ENCODE measurements around the gene SLC5A10. TPM values are rescaled to one million over a fixed set of nuclear protein-coding genes. Genes with fewer than 3 reads are reported as not detected.

Gene SLC5A10
- total RNA-seq, 6 experiments from 2014 or later, result 0.07 to 0.14 TPM; not detected in 4

GRCh38 chr17:18910881-18911280 is 41.1 kb upstream of the SLC5A10 start:
- peaks cover 0 to 41% (median 9%) of the 10 kb centered on the region in 4 donors for H3K36me3 ChIP-seq
- ATAC-seq (no peak), DNase-seq (no peak)
- no peaks in the 10 kb centered on the region for H3K9me3 ChIP-seq
- TF ChIP-seq POLR2A (IDR thresholded peaks at IDR 0.05), result no peak
- TF ChIP-seq CTCF (IDR thresholded peaks at IDR 0.05), result no peak
- no CpG with 5 or more reads among the region's 6 CpGs for WGBS (ENCODE audit: insufficient coverage, low coverage, low lambda C conversion rate, missing lambda C conversion rate)
- intact Hi-C loops (cut with DNase I), result no loop called here
- no peaks in the 10 kb centered on the region for H3K4me1 ChIP-seq
- no peak overlapping the region for H3K4me3 ChIP-seq
- no peak overlapping the region for H3K27ac ChIP-seq
- H3K27me3 ChIP-seq, result no peaks in the 10 kb centered on the region

GRCh38 chr17:18916816-18917500 is 35.0 kb upstream of the SLC5A10 start:
- no peak overlapping the region for H3K27ac ChIP-seq
- intact Hi-C loops (cut with DNase I), result no loop called here
- ATAC-seq (no peak), DNase-seq (no peak)
- H3K4me1 ChIP-seq, result peaks cover 0 to 24% (median 10%) of the 10 kb centered on the region in 4 donors
- no peaks in the 10 kb centered on the region for H3K27me3 ChIP-seq
- H3K4me3 ChIP-seq, result no peak overlapping the region
- no peaks in the 10 kb centered on the region for H3K9me3 ChIP-seq
- 40% methylated on average over 4 of the region's 5 CpGs for WGBS (ENCODE audit: insufficient coverage, low coverage, low lambda C conversion rate, missing lambda C conversion rate)
- no peak for TF ChIP-seq POLR2A (IDR thresholded peaks at IDR 0.05)
- no peak for TF ChIP-seq CTCF (IDR thresholded peaks at IDR 0.05)
- H3K36me3 ChIP-seq, result peaks cover 0 to 22% (median 6%) of the 10 kb centered on the region in 4 donors

- Histone ChIP-seq H3K4me3 (no peak overlapping the region), H3K4me1 (peaks cover 0 to 24% (median 10%) of the 10 kb centered on the region in 4 donors), H3K27me3 (no peaks in the 10 kb centered on the region), H3K36me3 (peaks cover 0 to 16% (median 4%) of the 10 kb centered on the region in 4 donors), H3K9me3 (no peaks in the 10 kb centered on the region), H3K27ac (no peak overlapping the region)
- DNase-seq, result no peak
- intact Hi-C loops (cut with DNase I), result no loop called here
- WGBS (ENCODE audit: insufficient coverage, low coverage, low lambda C conversion rate, missing lambda C conversion rate), result 92% methylated on average over 3 of the region's 11 CpGs
- TF ChIP-seq POLR2A (IDR thresholded peaks at IDR 0.05) (no peak), CTCF (IDR thresholded peaks at IDR 0.05) (no peak)
- ATAC-seq, result no peak
These were observed 34.4 kb upstream of the SLC5A10 start for GRCh38 chr17:18917506-18918032.

- Histone ChIP-seq H3K4me3 (no peak overlapping the region), H3K9me3 (no peaks in the 10 kb centered on the region), H3K36me3 (peaks cover 0 to 14% (median 4%) of the 10 kb centered on the region in 4 donors), H3K27me3 (no peaks in the 10 kb centered on the region), H3K4me1 (peaks cover 0 to 24% (median 11%) of the 10 kb centered on the region in 4 donors), H3K27ac (peak overlapping the region in 1 of 3 donors; percentile 8)
- peak; percentile 85 to 90 (median 88) for ATAC-seq
- intact Hi-C loops (cut with DNase I), result no loop called here
- TF ChIP-seq POLR2A (IDR thresholded peaks at IDR 0.05), result no peak
- no peak for TF ChIP-seq CTCF (IDR thresholded peaks at IDR 0.05)
- WGBS (ENCODE audit: insufficient coverage, low coverage, low lambda C conversion rate, missing lambda C conversion rate), result 20% methylated on average over 1 of the region's 6 CpGs
- peak in 1 of 3 donors; percentile 66 for DNase-seq
These were observed 32.0 kb upstream of the SLC5A10 start for GRCh38 chr17:18919963-18920362.
